Endothelial cell of umbilical vein (primary cell): ENCODE results near the gene PARD3B.

Source experiments
- EZH2 ChIP-seq: IDR thresholded peaks from 2 replicates; pipeline ENCODE4 v1.6.1; 2012; ENCODE audit warnings: borderline replicate concordance, low read depth, mild to moderate bottlenecking, moderate library complexity, low read length, inconsistent platforms; ENCODE audit not compliant: severe bottlenecking
- FOS ChIP-seq: IDR thresholded peaks from 2 replicates; pipeline ENCODE4 v1.6.1; 2011; ENCODE audit warnings: mild to moderate bottlenecking, low read length, moderate library complexity, borderline replicate concordance; ENCODE audit not compliant: insufficient read depth
- GATA2 ChIP-seq: IDR thresholded peaks from 2 replicates; pipeline ENCODE4 v1.7.0; 2011; ENCODE audit warnings: low read depth, mild to moderate bottlenecking, moderate library complexity, mixed read lengths, low read length; ENCODE audit not compliant: insufficient read length, insufficient read depth
- JUN ChIP-seq: IDR thresholded peaks from 2 replicates; pipeline ENCODE4 v1.6.1; 2011; ENCODE audit warnings: borderline replicate concordance, low read depth; ENCODE audit not compliant: insufficient read length, insufficient read depth
- POLR2A ChIP-seq: IDR thresholded peaks from 2 replicates; pipeline ENCODE4 v1.6.1; 2012; ENCODE audit warnings: low read depth, mild to moderate bottlenecking, control low read depth, low read length
- POLR2AphosphoS5 ChIP-seq: IDR thresholded peaks from 2 replicates; pipeline ENCODE4 v1.6.1; 2012; ENCODE audit warnings: low read depth, mild to moderate bottlenecking, control low read depth, low read length, moderate library complexity; ENCODE audit not compliant: insufficient read depth
- TF ChIP-seq, protein P1 (sequence below), 2 donors: IDR thresholded peaks; 1 replicate in 1 of 2; 2 replicates in 1 of 2; pipeline ENCODE4 v1.5.1; 2011; ENCODE audit warnings: low read length in 2 of 2, mild to moderate bottlenecking in 2 of 2, moderate library complexity in 2 of 2, control low read depth in 1 of 2, inconsistent platforms in 1 of 2, low read depth in 1 of 2; ENCODE audit not compliant: insufficient read depth in 1 of 2; ENCODE audit errors: extremely low read depth in 1 of 2
- TF ChIP-seq, protein P2 (sequence below): IDR thresholded peaks from 2 replicates; pipeline ENCODE4 v1.6.1; 2011; ENCODE audit not compliant: insufficient read depth, insufficient read length

DNA sequence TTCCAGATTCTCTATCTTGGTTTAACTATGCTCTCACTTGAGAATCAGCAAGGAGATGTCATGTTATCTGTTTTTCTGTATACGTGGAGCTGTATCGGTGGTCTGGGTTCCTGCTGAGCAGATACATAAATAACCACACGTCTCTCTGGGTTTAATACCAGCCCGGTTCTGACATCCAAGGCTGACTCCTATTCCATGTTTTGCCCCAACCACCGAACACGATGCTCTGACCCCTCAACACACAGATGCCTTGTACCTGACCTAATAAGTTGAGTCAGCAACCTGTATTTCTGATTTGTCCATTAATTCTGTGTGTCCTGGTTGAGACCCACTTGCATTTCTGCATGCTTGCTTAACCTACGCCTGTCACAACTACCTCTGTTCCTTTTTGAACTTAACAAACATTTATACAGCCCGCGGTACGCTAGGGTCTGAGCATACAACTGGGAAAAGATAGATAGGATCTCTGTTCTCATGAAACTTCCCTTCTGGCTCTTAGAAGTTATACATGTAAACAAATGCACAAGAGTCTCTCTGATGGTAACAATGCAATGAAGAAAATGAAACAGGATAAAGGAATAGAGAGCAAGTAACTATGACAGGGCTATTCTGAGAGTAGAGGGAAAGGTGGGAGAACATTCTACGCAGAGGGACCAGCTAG is 480.4 kb downstream of the PARD3B start:
- TF ChIP-seq, protein P1, sequence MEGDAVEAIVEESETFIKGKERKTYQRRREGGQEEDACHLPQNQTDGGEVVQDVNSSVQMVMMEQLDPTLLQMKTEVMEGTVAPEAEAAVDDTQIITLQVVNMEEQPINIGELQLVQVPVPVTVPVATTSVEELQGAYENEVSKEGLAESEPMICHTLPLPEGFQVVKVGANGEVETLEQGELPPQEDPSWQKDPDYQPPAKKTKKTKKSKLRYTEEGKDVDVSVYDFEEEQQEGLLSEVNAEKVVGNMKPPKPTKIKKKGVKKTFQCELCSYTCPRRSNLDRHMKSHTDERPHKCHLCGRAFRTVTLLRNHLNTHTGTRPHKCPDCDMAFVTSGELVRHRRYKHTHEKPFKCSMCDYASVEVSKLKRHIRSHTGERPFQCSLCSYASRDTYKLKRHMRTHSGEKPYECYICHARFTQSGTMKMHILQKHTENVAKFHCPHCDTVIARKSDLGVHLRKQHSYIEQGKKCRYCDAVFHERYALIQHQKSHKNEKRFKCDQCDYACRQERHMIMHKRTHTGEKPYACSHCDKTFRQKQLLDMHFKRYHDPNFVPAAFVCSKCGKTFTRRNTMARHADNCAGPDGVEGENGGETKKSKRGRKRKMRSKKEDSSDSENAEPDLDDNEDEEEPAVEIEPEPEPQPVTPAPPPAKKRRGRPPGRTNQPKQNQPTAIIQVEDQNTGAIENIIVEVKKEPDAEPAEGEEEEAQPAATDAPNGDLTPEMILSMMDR (IDR thresholded peaks at IDR 0.05; ENCODE audit: extremely low read depth in 1 of 2, insufficient read depth in 1 of 2, low read depth in 1 of 2, low read length in 2 of 2) = no peak
- TF ChIP-seq, protein P2, sequence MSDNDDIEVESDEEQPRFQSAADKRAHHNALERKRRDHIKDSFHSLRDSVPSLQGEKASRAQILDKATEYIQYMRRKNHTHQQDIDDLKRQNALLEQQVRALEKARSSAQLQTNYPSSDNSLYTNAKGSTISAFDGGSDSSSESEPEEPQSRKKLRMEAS = no peak
- TF ChIP-seq POLR2A (no peak), POLR2AphosphoS5 (no peak), FOS (no peak), JUN (no peak), EZH2 (no peak), GATA2 (no peak)
